ENCODE data around the gene SIGMAR1.

Gene SIGMAR1

GRCh38 chr9:34637356-34638137 is at the start of gene SIGMAR1:
Gene SIGMAR1, minus strand, starts transcription at chr9:34637787. Its CDS starts 90 bp downstream, at chr9:34637697.
- DNase-seq (ENCODE audit: low read depth) = peak; percentile 93

- no peak for DNase-seq (ENCODE audit: low read depth)
Observed at GRCh38 chr9:34686732-34687131, 49.1 kb upstream of the SIGMAR1 start.

GRCh38 chr9:34686231-34686630 is 48.6 kb upstream of the SIGMAR1 start:
- DNase-seq (ENCODE audit: low read depth) = no peak

GRCh38 chr9:34685591-34685990 is 48.0 kb upstream of the SIGMAR1 start:
- no peak for DNase-seq (ENCODE audit: low read depth)

- no peak for DNase-seq (ENCODE audit: low read depth)
Observed at GRCh38 chr9:34684816-34685215, 47.2 kb upstream of the SIGMAR1 start.

- DNase-seq (ENCODE audit: low read depth) = peak; percentile 16
Observed at GRCh38 chr9:34684145-34684544, 46.6 kb upstream of the SIGMAR1 start.

GRCh38 chr9:34675869-34676268 is 38.3 kb upstream of the SIGMAR1 start:
- DNase-seq (ENCODE audit: low read depth) = no peak

- peak; percentile 61 for DNase-seq (ENCODE audit: low read depth)
Observed at GRCh38 chr9:34675048-34675714, 37.6 kb upstream of the SIGMAR1 start.

- no peak for DNase-seq (ENCODE audit: low read depth)
Observed at GRCh38 chr9:34674440-34674839, 36.9 kb upstream of the SIGMAR1 start.

- DNase-seq (ENCODE audit: low read depth) = no peak
Observed at GRCh38 chr9:34671307-34671706, 33.7 kb upstream of the SIGMAR1 start.

- no peak for DNase-seq (ENCODE audit: low read depth)
Observed at GRCh38 chr9:34669809-34670562, 32.4 kb upstream of the SIGMAR1 start.

GRCh38 chr9:34665381-34666250 is 28.0 kb upstream of the SIGMAR1 start:
- DNase-seq (ENCODE audit: low read depth) = peak; percentile 75

GRCh38 chr9:34665067-34665380 is 27.4 kb upstream of the SIGMAR1 start:
- no peak for DNase-seq (ENCODE audit: low read depth)

GRCh38 chr9:34664281-34665066 is 26.9 kb upstream of the SIGMAR1 start:
- peak; percentile 77 for DNase-seq (ENCODE audit: low read depth)

GRCh38 chr9:34663303-34663605 is 25.7 kb upstream of the SIGMAR1 start:
- DNase-seq (ENCODE audit: low read depth) = no peak

- no peak for DNase-seq (ENCODE audit: low read depth)
Observed at GRCh38 chr9:34662526-34663302, 25.1 kb upstream of the SIGMAR1 start, which contains the start of gene CCL27. Gene CCL27, minus strand, starts transcription at chr9:34662657. Its CDS starts 24 bp downstream, at chr9:34662633.

- no peak for DNase-seq (ENCODE audit: low read depth)
Observed at GRCh38 chr9:34659592-34660253, 22.1 kb upstream of the SIGMAR1 start.

- DNase-seq (ENCODE audit: low read depth) = no peak
Observed at GRCh38 chr9:34658461-34658860, 20.9 kb upstream of the SIGMAR1 start.

GRCh38 chr9:34656992-34657391 is 19.4 kb upstream of the SIGMAR1 start:
- no peak for DNase-seq (ENCODE audit: low read depth)

- no peak for DNase-seq (ENCODE audit: low read depth)
Observed at GRCh38 chr9:34655394-34655793, 17.8 kb upstream of the SIGMAR1 start.
